Lower lobe of right lung (tissue), 2 donors: ENCODE data around the gene DTD2. TPM values are rescaled to one million over a fixed set of nuclear protein-coding genes. Genes with fewer than 3 reads are reported as not detected.

ENCODE experiments used
- ATAC-seq, 2 donors: fragments of 200-7000 bp; cut with Tn5 transposase; one replicate each; pipeline ENCODE4 v1.9.1; 2020 to 2022; ENCODE audit warnings: mild to moderate bottlenecking in 2 of 2, moderate library complexity in 2 of 2
- DNase-seq: peaks from one replicate; pipeline ENCODE4 v3.0.0-alpha.2; 2020
- H3K27ac ChIP-seq: fragments of 200-600 bp; one replicate; pipeline ENCODE4 v1.8.0; 2022
- H3K27me3 ChIP-seq: fragments of 200-600 bp; one replicate; pipeline ENCODE4 v1.8.0; 2022; ENCODE audit warnings: low read depth
- H3K36me3 ChIP-seq: fragments of 200-600 bp; one replicate; pipeline ENCODE4 v1.8.0; 2022; ENCODE audit warnings: mild to moderate bottlenecking
- H3K4me1 ChIP-seq: fragments of 200-600 bp; one replicate; pipeline ENCODE4 v1.8.0; 2022
- H3K4me3 ChIP-seq: fragments of 200-600 bp; one replicate; pipeline ENCODE4 v1.8.0; 2022; ENCODE audit warnings: mild to moderate bottlenecking
- H3K9me3 ChIP-seq: fragments of 200-600 bp; one replicate; pipeline ENCODE4 v1.8.0; 2022
- intact Hi-C: fragments of 100-400 bp; cut with DNase I; formaldehyde crosslinking; loops from one replicate; pipeline ENCODE4 v1.11.0; 2022
- total RNA-seq: library from RNA; stranded (reverse); fragmentation: NEBNext Ultra II Directional; extraction: Animal tissue kit (Norgen Biotek cat#: 25700); gene quantifications from one replicate; pipeline ENCODE4 v1.2.1, GENCODE V29; 2021
- TF ChIP-seq, protein P1 (sequence below): fragments of 200-600 bp; IDR thresholded peaks from one replicate; pipeline ENCODE4 v1.8.0; 2022; ENCODE audit warnings: antibody characterized with exemption, mild to moderate bottlenecking
- donor health status: DM: no; HTN: yes; CAD: no; lungs with severe emphysema.

Gene DTD2
- total RNA-seq, 1 donor from 2014 or later: 13.4 TPM

DNA sequence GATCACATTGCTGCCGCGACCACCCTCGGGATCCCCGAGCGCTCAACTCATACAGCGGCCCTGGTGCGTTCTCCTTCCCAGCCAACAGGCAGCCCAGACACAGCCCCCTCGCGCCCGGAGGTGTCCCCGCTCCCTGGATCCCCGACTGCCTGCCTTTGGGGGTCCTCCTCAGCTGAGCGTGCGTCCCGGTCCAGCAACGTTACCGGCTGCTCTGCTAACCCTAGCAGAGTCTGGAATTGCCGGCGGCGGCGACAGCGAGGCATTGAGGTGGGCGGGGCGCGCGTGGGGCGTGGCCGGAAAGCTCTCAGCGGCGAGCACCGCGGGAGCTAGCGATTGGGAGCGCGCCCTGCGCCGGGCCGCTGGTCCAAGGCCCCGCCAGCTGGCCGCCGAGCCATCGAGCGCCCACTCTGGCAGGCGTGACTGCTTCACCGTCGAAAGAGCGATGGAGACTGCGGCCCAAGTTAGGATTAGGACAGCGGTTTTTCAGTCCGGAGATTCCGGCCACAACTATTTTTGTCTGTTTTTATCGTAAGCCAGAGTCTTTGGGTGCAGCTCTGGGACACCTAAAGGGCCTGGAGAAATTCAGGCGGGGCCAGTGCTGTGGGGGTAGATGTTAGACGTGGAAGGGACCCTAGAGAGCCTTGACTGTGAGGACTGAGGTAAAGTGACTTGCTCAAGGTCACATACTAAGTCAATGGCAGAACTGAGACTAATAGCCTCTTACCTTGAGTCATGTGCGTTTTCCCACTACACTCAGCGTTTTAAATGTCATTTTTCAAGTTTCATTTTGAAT is 36.8 kb downstream of the DTD2 start, which contains the start of gene HEATR5A:
HEATR5A (minus strand) TSS at position 232 of the 793 bp plus-strand sequence. CDS start 17,575 bp downstream, outside the sequence.
- H3K27ac ChIP-seq: peak within 1 kb of the TSS; percentile 90
- intact Hi-C loops: no loop called here

DNA sequence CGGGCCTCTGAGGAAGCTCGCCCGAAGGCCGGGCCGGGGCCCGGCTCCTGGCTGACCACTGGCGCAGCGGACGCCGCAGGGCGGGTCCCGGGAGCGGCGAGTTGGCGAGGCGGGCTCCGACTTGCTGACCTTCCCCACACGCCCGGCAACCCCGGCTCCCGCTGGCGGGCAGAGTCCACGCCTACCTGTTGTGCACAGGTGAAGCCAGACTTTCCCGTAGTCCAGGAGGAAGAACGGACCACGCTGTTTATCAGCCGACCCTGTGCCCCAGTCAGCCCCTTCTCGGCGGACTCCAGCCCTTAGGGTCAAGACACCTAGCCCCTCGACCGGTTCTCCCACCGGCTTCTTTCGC is 37.4 kb downstream of the DTD2 start:
- DNase-seq: peak; percentile 89
- TF ChIP-seq, protein P1, sequence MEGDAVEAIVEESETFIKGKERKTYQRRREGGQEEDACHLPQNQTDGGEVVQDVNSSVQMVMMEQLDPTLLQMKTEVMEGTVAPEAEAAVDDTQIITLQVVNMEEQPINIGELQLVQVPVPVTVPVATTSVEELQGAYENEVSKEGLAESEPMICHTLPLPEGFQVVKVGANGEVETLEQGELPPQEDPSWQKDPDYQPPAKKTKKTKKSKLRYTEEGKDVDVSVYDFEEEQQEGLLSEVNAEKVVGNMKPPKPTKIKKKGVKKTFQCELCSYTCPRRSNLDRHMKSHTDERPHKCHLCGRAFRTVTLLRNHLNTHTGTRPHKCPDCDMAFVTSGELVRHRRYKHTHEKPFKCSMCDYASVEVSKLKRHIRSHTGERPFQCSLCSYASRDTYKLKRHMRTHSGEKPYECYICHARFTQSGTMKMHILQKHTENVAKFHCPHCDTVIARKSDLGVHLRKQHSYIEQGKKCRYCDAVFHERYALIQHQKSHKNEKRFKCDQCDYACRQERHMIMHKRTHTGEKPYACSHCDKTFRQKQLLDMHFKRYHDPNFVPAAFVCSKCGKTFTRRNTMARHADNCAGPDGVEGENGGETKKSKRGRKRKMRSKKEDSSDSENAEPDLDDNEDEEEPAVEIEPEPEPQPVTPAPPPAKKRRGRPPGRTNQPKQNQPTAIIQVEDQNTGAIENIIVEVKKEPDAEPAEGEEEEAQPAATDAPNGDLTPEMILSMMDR: no peak
- Histone ChIP-seq H3K9me3 (no peaks in the 10 kb centered on the region), H3K36me3 (no peaks in the 10 kb centered on the region), H3K4me1 (peaks cover 35% of the 10 kb centered on the region), H3K27me3 (no peaks in the 10 kb centered on the region), H3K27ac (peak overlapping the region; percentile 90), H3K4me3 (peak overlapping the region; percentile 96)
- intact Hi-C loops: no loop called here
- peak; percentile 92 to 94 for ATAC-seq

More for the DNA sequence above, 36.8 kb downstream of the DTD2 start, which contains the start of gene HEATR5A:
- H3K9me3 ChIP-seq: no peaks in the 10 kb centered on the region
- TF ChIP-seq, protein P1: peak; percentile 37
- DNase-seq: peak; percentile 98
- H3K27me3 ChIP-seq: no peaks in the 10 kb centered on the region
- ATAC-seq: peak; percentile 99
- peaks cover 34% of the 10 kb centered on the region for H3K4me1 ChIP-seq
- peak within 1 kb of the TSS; percentile 96 for H3K4me3 ChIP-seq
- no peaks in the 10 kb centered on the region for H3K36me3 ChIP-seq

DNA sequence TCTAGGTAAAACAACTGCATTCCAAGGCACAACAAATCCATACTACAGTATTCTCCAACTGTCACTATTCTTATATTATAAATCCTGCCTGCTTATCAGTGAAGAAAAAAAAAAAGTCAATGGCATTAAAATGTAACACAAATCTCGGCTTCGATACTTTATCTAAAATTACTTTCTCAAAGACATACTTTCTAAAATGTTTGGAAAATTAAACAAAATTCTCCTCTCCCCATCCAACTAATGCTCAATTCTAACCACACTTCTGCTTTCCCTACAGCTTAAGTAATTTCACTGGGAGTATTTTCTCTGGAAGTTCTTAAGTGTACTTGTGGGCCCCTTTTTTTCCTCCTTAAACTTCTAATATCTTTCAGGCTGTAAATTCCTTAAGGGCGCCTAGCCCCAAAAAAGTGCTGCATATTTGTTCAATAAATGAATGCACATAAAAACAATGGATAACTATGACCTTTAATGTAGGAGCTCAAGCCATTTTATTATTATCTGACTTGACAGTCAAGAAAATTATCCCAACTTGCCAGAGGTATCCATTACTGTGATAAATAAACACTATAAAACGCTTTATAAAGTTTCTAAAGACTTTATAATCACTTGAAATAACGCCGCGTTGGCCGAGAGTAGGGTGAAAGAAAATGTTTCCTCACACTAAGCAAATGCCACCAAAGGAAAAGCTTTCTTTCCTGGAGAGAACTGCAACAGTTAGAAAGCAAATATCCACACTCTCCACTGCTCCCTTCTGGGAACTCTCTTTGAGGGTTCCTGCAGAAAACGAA is 37.9 kb downstream of the DTD2 start:
- no peaks in the 10 kb centered on the region for H3K9me3 ChIP-seq
- TF ChIP-seq, protein P1: no peak
- peaks cover 41% of the 10 kb centered on the region for H3K4me1 ChIP-seq
- intact Hi-C loops: no loop called here
- DNase-seq (no peak), ATAC-seq (no peak)
- no peaks in the 10 kb centered on the region for H3K36me3 ChIP-seq
- H3K27ac ChIP-seq: peak overlapping the region; percentile 90
- H3K4me3 ChIP-seq: peak overlapping the region; percentile 96
- no peaks in the 10 kb centered on the region for H3K27me3 ChIP-seq

DNA sequence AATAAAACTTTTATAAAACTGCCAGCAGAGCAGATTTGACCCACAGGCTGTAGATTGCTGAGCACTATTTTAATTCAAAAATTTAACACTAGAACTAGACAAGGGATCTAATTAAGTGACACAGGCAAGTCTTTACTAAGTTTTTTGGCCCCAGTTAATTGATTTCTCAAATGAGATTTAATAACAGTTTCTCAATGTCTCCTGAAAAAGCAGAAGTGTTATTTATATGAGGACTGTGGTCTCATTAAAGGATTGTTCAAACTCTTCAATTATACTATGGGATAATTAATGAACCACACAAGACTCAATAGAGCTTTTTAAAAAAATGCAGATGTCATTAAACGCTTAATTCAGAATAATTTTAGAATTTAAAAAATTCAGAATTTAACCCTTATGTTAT is 38.9 kb downstream of the DTD2 start:
- Histone ChIP-seq H3K4me3 (no peak overlapping the region), H3K27me3 (no peaks in the 10 kb centered on the region), H3K36me3 (no peaks in the 10 kb centered on the region), H3K4me1 (peaks cover 49% of the 10 kb centered on the region), H3K27ac (peak overlapping the region; percentile 90), H3K9me3 (no peaks in the 10 kb centered on the region)
- intact Hi-C loops: no loop called here
- ATAC-seq: no peak
- DNase-seq: no peak
- TF ChIP-seq, protein P1: no peak

DNA sequence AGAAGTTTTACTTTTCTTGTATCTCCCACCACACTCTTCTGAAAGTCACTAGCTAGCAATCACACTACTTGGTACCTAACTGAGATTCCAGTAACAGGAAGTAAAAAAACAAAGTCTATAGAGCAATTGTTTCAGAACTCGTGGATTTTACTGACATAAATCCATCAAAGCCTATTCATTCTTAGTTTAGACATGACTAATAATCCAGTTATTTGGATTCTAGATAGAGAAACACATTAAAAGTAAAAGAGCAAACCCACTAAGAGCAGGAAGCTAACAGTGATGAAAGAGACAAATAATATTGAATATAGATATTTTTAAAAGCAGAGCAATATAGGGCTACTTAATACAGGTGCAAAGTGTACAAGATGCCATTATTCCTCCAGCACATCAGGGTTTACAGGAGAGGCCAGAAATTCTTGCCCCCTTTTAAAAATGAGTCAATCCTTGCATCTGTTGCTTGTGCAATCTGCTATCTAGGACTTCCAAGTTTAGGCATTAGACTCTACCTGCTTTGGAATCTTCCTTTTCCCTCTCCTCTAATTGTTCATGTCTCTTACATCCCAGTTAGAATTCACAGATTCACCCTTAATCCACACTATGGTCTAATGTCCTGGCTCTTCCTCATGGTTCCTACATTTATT is 43.0 kb downstream of the DTD2 start:
- TF ChIP-seq, protein P1: no peak
- DNase-seq (no peak), ATAC-seq (no peak)
- Histone ChIP-seq H3K9me3 (no peaks in the 10 kb centered on the region), H3K27me3 (no peaks in the 10 kb centered on the region), H3K36me3 (no peaks in the 10 kb centered on the region), H3K4me1 (peaks cover 67% of the 10 kb centered on the region), H3K27ac (no peak overlapping the region), H3K4me3 (no peak overlapping the region)
- intact Hi-C loops: no loop called here
